ENCODE data around the gene PARD3.

- no peak for TF ChIP-seq EZH2 (IDR thresholded peaks at IDR 0.05; ENCODE audit: borderline replicate concordance, low read depth, low read length, severe bottlenecking)
- no peak for TF ChIP-seq POLR2A (IDR thresholded peaks at IDR 0.05; ENCODE audit: low read depth, low read length)
- no peak for TF ChIP-seq MAX (IDR thresholded peaks at IDR 0.05; ENCODE audit: insufficient read depth, insufficient read length)
- no peak for TF ChIP-seq CTCF (IDR thresholded peaks at IDR 0.05; ENCODE audit: extremely low read depth in 1 of 2, insufficient read depth in 1 of 2, low read depth in 1 of 2, low read length in 2 of 2)
- no peak for TF ChIP-seq MYC (IDR thresholded peaks at IDR 0.05; ENCODE audit: low read depth, low read length)
- no peak for TF ChIP-seq FOS (IDR thresholded peaks at IDR 0.05; ENCODE audit: borderline replicate concordance, insufficient read depth, low read length)
- TF ChIP-seq POLR2AphosphoS5 (IDR thresholded peaks at IDR 0.05; ENCODE audit: insufficient read depth, low read depth, low read length): no peak
- TF ChIP-seq GATA2 (IDR thresholded peaks at IDR 0.05; ENCODE audit: insufficient read depth, insufficient read length, low read depth, low read length): no peak
Measured at GRCh38 chr10:34530778-34531177, 284.3 kb downstream of the PARD3 start.
